ENCODE data around the gene SSH2.

Gene SSH2

GRCh38 chr17:29619251-29619650, 310.8 kb downstream of the SSH2 start:
- no peaks in the 10 kb centered on the region for H3K9me3 Mint-ChIP-seq
- CTCF ChIA-PET = interaction anchor here (1.0 to 6.5 kb wide), 5 partner anchors 27 to 312 kb away, joined by 3 to 47 read pairs (median 7); partner anchors contain the start of genes ANKRD13B and SSH2
- H3K4me1 Mint-ChIP-seq = peaks cover 71% of the 10 kb centered on the region
- no peaks in the 10 kb centered on the region for H3K36me3 Mint-ChIP-seq
- H3K27me3 Mint-ChIP-seq = peaks cover 60% of the 10 kb centered on the region
- no peak for DNase-seq
- no peak overlapping the region for H3K27ac Mint-ChIP-seq
- no peak overlapping the region for H3K4me3 Mint-ChIP-seq

DNA sequence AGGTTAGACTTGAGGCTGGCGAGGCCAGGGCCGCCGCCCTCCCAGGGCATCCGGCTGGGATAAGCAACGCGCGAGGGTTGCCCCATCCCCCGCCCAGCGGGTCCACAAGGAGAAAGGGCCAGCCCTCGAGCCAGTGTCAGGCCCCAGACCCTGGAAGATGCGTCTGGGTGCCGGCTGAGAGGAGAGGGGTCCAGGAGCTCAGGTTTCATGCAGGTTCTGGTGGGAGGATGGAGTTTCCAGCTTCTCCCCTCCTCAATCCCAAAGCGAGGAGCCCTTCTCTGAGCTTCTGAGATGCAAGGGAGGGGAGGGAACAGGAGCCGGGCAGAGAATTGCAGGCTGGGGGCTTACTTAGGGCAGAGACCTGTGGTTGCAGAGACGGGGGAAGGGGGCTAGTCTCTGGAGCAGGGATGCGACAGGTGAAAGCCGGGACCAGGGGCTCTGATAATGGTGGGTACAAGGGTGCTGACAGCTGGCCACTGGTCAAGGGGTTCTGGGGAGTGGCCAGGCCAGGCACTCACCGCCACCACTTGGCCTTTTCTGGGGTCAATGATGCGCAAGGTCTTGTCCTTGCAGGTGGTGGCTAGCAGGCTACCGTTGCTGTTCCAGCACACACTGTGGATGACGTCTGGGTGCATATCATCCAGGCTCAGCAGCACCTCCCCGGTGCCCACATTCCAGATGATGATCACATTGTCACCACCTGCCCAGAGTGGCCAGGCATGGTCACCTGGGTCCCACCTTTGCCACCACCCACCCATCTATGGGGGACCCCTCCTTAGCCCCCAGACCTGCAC, 311.6 kb downstream of the SSH2 start:
- no peaks in the 10 kb centered on the region for H3K9me3 Mint-ChIP-seq
- peaks cover 69% of the 10 kb centered on the region for H3K4me1 Mint-ChIP-seq
- peak overlapping the region; percentile 84 for H3K27ac Mint-ChIP-seq
- H3K36me3 Mint-ChIP-seq = no peaks in the 10 kb centered on the region
- DNase-seq = no peak
- CTCF ChIA-PET = interaction anchor here (0.6 to 6.5 kb wide), 29 partner anchors 10 to 475 kb away, joined by 3 to 47 read pairs (median 8); partner anchors contain the start of genes ABHD15, ANKRD13B, GIT1 and SSH2
- H3K4me3 Mint-ChIP-seq = peak overlapping the region; percentile 81
- H3K27me3 Mint-ChIP-seq = peaks cover 60% of the 10 kb centered on the region

DNA sequence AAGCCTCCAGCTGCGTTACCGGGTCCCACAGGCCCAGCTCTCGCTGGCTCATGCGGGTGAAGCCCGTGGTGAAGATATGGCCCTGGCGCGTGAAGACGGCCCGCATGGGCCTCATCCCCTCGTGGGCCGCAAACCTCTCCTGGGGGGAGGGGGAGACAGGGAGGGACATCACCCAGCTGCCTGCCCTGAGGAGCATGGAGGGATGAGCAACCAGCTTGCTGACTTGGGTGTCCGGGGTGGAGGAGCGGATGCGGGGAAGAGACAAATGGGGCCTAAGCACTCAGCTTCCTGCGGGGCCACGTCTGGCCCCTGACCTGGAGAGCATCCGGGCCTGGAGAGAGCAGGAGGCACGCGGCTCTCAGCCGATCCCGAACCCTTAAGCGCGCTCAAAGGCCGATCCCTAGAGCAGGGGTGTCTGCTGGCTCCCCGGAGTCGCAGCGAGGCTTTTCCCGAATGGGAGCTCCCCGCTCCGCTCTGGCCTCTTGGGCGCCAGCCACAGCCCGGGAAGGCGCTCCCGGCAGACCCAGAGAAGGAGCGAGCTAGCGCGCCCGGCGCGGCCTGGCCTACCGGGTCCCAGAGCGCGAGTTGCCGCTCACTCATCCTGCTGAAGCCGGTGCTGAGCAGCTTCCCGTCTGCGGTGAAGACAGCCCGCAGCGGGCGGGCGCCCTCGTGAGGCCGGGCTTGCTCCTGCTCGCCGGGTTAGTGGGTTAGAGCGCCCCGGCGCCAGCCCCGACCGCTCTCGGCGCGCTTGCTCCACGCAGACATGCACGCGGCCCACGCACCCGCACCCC, 312.4 kb downstream of the SSH2 start:
- Mint-ChIP-seq H3K4me3 (peak overlapping the region; percentile 81), H3K27me3 (peaks cover 60% of the 10 kb centered on the region), H3K4me1 (peaks cover 64% of the 10 kb centered on the region), H3K27ac (peak overlapping the region; percentile 84), H3K9me3 (no peaks in the 10 kb centered on the region), H3K36me3 (no peaks in the 10 kb centered on the region)
- peak; percentile 92 for DNase-seq
- CTCF ChIA-PET = interaction anchor here (0.6 to 6.5 kb wide), 39 partner anchors 8 to 475 kb away, joined by 3 to 47 read pairs (median 5); partner anchors contain the start of genes ABHD15, ANKRD13B, GIT1 and SSH2

DNA sequence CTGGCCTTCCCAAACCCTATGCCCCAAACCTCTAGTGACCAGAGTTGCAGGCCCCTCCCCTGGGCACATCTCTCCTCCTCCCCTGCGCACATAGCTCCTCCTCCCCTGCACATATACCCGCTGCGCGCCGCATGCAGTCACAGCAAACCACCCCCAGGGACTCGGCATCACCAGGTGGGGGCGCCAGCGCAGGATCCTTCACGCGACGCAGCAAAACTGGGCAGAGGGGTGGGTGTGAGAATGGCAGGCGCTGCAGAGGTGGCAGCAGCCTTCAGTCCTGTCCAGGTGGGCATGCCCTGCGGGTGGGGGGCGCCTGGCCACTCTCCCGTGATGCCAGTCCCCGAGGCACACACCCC, 312.9 kb downstream of the SSH2 start:
- CTCF ChIA-PET = interaction anchor here (0.7 to 6.5 kb wide), 32 partner anchors 8 to 476 kb away, joined by 3 to 47 read pairs (median 6); partner anchors contain the start of genes ABHD15, ANKRD13B, GIT1 and SSH2
- peaks cover 59% of the 10 kb centered on the region for H3K27me3 Mint-ChIP-seq
- H3K9me3 Mint-ChIP-seq = no peaks in the 10 kb centered on the region
- H3K4me3 Mint-ChIP-seq = peak overlapping the region; percentile 81
- H3K4me1 Mint-ChIP-seq = peaks cover 62% of the 10 kb centered on the region
- H3K27ac Mint-ChIP-seq = peak overlapping the region; percentile 84
- DNase-seq = peak; percentile 95
- H3K36me3 Mint-ChIP-seq = no peaks in the 10 kb centered on the region

DNA sequence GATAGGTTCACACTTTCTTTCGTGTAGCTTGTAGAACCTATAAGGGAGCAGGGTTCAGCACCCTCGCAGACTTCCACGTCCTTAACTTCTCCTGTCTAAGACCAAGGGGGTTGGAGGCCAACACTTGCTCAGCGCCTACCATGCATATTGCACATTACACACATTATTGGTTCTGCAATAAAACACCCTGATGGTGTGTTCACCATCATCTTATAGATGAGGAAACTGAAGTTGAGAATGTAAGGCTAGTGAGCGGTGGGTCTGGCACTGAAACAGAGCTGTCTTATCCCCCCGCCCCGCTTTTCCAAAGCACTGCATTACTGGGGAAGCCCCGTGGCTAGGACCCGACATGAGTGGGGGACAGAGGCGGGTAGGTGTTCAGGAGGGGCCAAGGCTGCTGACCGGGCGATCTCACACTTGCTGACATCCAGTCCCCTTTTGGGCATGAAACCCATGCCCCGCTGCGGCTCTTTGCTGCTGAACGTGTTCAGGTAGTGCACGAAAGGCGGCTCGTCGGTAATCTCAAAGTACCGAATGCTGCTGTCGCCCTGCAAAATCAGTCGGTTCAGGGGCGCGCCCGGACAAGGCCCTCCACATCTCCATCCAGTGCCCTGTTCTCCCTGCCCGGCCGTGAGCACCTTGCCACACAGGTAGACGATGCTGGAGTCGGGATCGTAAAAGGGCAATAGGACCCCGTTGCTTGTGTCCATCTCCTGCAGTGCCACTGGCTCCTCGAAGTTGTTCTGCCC, 313.6 kb downstream of the SSH2 start:
- CTCF ChIA-PET = interaction anchor here (0.7 to 6.5 kb wide), 27 partner anchors 8 to 477 kb away, joined by 3 to 47 read pairs (median 8); partner anchors contain the start of genes ABHD15, ANKRD13B, GIT1 and SSH2
- Mint-ChIP-seq H3K4me1 (peaks cover 58% of the 10 kb centered on the region), H3K27ac (peak overlapping the region; percentile 84), H3K9me3 (no peaks in the 10 kb centered on the region), H3K4me3 (peak overlapping the region; percentile 81), H3K36me3 (no peaks in the 10 kb centered on the region), H3K27me3 (peaks cover 59% of the 10 kb centered on the region)
- DNase-seq = peak; percentile 37

DNA sequence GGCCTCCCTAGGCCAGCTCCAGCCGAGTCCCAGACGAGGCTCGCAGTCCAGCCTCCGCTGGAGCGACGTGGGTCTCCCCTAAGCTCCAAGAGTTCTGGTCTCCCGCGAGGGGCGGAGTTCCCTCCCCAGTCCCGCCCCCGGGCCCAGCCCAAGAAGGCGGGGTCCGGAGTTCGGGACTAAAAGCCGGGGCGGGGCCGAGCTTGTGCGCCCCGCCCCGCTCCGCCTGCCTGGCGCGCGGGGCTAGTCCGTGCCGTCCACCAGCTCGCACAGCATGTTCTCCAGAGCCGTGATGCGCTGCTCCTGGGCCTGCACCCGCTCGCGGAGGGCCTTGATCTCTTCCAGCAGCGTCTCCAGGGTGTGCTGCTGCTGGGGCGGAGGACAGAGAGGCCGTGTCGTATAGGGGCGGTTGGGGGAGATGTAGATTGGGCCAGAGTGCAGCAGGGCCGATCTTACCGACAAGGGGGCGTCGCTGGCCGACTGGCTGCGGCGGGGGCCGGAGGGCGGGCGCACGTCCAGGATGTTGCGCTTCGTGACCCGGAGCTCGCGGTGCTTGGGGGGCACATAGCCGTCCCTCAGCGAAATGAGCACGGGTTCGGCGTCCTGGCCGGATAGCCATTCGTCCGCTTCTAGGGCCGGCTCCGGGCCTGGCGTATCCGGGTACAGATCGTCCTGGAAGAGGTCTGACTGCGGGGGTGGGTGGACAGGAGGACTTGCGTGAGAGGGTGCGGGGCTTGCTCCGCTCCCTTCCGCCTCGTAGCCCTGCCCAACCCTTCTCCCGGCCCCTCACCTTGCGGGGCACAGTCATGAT, 314.3 kb downstream of the SSH2 start:
- no peaks in the 10 kb centered on the region for H3K9me3 Mint-ChIP-seq
- peak; percentile 91 for DNase-seq
- peaks cover 54% of the 10 kb centered on the region for H3K4me1 Mint-ChIP-seq
- H3K27me3 Mint-ChIP-seq = peaks cover 54% of the 10 kb centered on the region
- CTCF ChIA-PET = interaction anchor here (0.8 to 3.3 kb wide), 8 partner anchors 22 to 246 kb away, joined by 3 to 31 read pairs (median 4); partner anchors contain the start of genes ABHD15, ANKRD13B and TP53I13
- peak overlapping the region; percentile 81 for H3K4me3 Mint-ChIP-seq
- H3K27ac Mint-ChIP-seq = peak overlapping the region; percentile 98
- no peaks in the 10 kb centered on the region for H3K36me3 Mint-ChIP-seq

DNA sequence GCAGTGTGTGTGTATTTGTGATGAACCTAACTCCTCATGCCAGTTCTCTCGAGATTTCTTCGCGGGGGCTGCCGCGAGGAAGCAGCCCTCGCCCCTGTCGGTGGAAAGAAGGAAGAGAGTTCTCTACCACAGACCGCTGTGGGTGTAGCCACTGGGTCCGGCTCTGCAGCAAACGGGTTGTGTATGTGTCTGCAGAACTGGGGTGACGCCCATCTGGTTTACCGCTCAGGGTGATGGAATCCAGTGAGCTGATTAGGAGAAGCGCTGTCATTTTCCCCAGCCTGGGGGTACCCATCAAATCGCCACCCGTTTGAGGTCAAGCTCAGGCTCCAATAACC, 315.0 kb downstream of the SSH2 start:
- DNase-seq = peak; percentile 90
- CTCF ChIA-PET = interaction anchor here (0.8 to 3.3 kb wide), 7 partner anchors 21 to 245 kb away, joined by 3 to 31 read pairs (median 4); partner anchors contain the start of genes ABHD15, ANKRD13B and TP53I13
- H3K4me1 Mint-ChIP-seq = peaks cover 54% of the 10 kb centered on the region
- H3K4me3 Mint-ChIP-seq = peak overlapping the region; percentile 81
- no peaks in the 10 kb centered on the region for H3K36me3 Mint-ChIP-seq
- peaks cover 49% of the 10 kb centered on the region for H3K27me3 Mint-ChIP-seq
- H3K9me3 Mint-ChIP-seq = no peaks in the 10 kb centered on the region
- peak overlapping the region; percentile 98 for H3K27ac Mint-ChIP-seq

- peak overlapping the region; percentile 81 for H3K4me3 Mint-ChIP-seq
- DNase-seq = no peak
- H3K27me3 Mint-ChIP-seq = peaks cover 47% of the 10 kb centered on the region
- H3K27ac Mint-ChIP-seq = peak overlapping the region; percentile 98
- CTCF ChIA-PET = interaction anchor here (1.3 to 1.8 kb wide), 5 partner anchors 21 to 42 kb away, joined by 4 to 14 read pairs (median 4); partner anchors contain the start of gene ANKRD13B
- H3K9me3 Mint-ChIP-seq = no peaks in the 10 kb centered on the region
- peaks cover 54% of the 10 kb centered on the region for H3K4me1 Mint-ChIP-seq
- H3K36me3 Mint-ChIP-seq = no peaks in the 10 kb centered on the region
Measured at GRCh38 chr17:29614349-29615047, 315.5 kb downstream of the SSH2 start.

- DNase-seq = no peak
- Mint-ChIP-seq H3K4me1 (peaks cover 51% of the 10 kb centered on the region), H3K4me3 (peak overlapping the region; percentile 67), H3K27ac (peak overlapping the region; percentile 60), H3K36me3 (no peaks in the 10 kb centered on the region), H3K9me3 (no peaks in the 10 kb centered on the region), H3K27me3 (peaks cover 47% of the 10 kb centered on the region)
- CTCF ChIA-PET = interaction anchor here (0.7 to 1.4 kb wide), 7 partner anchors 15 to 497 kb away, joined by 3 to 9 read pairs (median 5); no protein-coding TSS in a partner anchor
Measured at GRCh38 chr17:29613856-29614255, 316.2 kb downstream of the SSH2 start.

DNA sequence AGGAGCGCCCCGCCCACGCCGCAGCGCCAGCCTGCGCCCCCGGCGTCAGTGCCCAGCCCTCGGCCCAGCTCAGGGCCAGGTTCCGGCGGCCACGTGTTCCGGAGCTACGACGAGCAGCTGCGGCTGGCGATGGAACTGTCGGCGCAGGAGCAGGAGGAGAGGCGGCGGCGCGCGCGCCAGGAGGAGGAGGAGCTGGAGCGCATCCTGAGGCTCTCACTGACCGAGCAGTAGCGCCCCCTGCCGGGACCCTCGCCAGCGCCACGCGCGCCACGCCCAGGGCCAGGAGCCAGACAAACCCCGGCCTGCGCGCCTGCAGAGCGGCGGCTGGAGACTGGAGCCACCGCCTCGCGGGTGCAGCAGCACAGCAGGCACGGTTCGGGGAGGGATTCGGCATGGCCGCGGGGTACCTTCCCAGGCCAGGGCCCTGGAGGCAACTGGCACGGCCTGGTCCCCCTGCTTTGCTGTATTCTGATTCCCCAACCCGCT, 316.6 kb downstream of the SSH2 start:
- no peaks in the 10 kb centered on the region for H3K36me3 Mint-ChIP-seq
- peaks cover 47% of the 10 kb centered on the region for H3K27me3 Mint-ChIP-seq
- DNase-seq = peak; percentile 97
- H3K9me3 Mint-ChIP-seq = no peaks in the 10 kb centered on the region
- peaks cover 47% of the 10 kb centered on the region for H3K4me1 Mint-ChIP-seq
- H3K27ac Mint-ChIP-seq = no peak overlapping the region
- CTCF ChIA-PET = interaction anchor here (0.7 to 1.4 kb wide), 10 partner anchors 9 to 497 kb away, joined by 3 to 9 read pairs (median 4); no protein-coding TSS in a partner anchor
- peak overlapping the region; percentile 67 for H3K4me3 Mint-ChIP-seq

DNA sequence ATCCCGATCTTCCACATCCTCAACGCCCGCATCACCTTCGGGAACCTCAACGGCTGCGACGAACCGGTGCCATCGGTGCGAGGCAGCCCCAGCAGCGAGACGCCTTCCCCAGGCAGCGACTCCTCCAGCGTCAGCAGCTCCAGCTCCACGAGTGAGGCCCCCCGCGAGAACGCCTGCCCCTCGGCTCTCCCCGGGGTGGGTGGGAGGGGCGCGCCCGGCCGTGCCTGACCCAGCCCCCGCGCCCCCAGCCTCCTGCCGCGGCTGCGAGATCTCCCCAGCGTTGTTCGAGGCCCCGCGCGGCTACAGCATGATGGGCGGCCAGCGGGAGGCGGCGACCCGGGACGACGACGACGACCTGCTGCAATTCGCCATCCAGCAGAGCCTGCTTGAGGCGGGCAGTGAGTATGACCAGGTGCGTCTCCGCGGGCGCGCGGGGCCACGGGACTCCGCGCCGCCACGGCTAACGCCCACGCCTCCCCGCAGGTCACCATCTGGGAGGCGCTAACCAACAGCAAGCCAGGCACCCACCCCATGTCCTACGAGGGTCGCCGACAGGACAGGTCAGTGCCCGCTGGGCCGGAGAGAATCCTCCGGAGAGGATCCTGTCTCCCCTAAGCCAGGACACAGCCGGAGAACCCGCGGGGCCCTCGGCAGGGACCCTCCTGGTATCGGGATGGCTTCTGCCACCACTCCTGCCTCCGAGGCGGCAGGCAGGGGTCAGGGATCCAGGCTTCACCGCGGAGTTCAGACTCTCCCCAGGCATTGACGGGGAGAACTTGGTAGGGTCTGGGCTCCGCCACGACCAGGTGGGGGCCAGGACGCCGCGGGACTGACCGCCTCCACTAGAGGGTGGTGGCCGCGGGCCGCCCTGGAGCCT, 317.4 kb downstream of the SSH2 start:
- Mint-ChIP-seq H3K4me1 (peaks cover 42% of the 10 kb centered on the region), H3K9me3 (no peaks in the 10 kb centered on the region), H3K36me3 (no peaks in the 10 kb centered on the region), H3K27me3 (peaks cover 46% of the 10 kb centered on the region), H3K4me3 (peak overlapping the region; percentile 26), H3K27ac (no peak overlapping the region)
- DNase-seq = no peak
- CTCF ChIA-PET = interaction anchor here (0.7 to 2.3 kb wide), 11 partner anchors 8 to 33 kb away, joined by 3 to 9 read pairs (median 4); no protein-coding TSS in a partner anchor

Measured in activated naive CD4-positive, alpha-beta T cell treated with anti-CD3 and anti-CD28 coated beads, Interleukin-2, amount 10 ng/mL, durations not matched to agents 7 days and 5 days (primary cell).